NCI-H187 (cell line): ENCODE data around the gene BEND5.

Experiments
- DNase-seq, 2 experiments: peaks; one replicate each; lab custom pipeline; 2025; lab: John Stamatoyannopoulos, UW

The BEND5 gene

DNA sequence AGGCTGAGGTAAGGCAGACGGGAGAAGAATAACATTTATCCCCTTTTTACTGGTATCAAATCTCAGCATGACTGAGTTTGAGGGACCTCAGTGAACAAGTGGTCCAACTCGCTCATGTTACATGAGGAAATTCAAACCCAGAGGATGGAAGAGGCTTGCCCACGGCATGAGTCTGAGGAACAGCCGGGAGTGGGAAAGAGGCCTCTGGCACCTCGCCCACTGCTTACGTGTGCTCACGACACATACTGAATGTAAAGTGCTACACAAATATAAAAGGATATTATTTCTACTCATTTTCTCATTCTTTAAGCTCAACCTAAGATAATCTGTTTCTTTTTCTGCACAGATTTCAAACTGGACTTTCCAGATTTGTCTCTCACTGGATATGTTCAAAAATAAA is 14.7 kb downstream of the BEND5 start:
- DNase-seq, result no peak

DNA sequence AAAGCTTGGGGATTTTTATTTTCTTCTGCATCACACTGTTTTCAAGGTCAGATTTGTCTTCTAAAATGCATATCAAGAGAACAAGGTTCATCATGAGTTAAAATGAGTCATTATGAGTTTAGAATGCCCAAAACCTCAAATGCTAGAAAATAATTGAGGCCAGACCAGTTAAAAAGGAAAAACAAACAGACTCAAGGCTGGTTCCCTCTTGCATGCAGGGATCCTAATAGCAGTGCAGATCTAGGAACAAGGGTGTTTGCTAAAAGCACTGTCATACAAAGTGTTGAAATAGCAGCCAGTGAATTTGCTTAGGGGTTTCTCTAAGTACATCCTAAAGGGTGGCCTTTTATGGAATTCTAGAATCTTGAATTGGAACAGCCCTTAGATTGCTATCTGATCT is 15.3 kb downstream of the BEND5 start:
- DNase-seq, result no peak

DNA sequence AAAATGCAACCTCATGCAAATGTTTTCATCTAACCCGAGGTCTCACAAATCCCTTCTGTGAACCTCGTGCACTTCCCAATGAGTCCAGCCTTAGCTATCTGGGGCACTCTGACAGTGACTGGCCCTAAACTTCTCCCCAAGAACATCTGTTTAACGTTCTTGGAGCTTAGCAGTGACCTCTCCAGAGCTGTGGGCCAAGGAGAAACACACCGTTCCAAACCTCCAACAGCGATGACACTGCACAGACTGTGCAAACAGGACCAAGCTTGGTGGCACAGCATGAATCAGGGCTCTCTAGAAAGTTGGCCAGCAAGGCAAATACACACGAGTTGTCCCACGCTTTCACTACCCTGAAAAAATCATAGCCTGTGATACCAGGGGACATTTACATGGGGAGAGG is 15.8 kb downstream of the BEND5 start:
- no peak for DNase-seq

DNA sequence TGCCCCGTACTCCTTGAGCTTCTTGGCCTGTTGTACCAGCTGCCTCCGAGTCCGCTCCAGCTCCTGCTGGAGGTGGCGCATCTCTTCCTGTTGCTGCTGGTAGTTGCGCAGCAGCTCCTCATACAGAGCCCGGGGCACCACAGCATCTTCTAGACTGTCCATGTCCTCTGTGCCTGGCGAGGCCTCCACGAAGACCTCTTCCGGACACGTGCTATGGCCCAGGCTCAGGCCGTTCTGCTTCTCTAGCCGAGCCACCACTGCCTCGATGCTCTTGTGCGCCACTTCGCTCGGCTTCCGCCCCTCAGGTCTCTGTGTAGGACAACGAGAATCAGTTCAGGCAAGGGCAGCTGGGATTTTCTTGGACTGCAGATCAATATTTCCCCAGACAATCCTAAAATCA is 17.7 kb downstream of the BEND5 start:
- no peak for DNase-seq

DNA sequence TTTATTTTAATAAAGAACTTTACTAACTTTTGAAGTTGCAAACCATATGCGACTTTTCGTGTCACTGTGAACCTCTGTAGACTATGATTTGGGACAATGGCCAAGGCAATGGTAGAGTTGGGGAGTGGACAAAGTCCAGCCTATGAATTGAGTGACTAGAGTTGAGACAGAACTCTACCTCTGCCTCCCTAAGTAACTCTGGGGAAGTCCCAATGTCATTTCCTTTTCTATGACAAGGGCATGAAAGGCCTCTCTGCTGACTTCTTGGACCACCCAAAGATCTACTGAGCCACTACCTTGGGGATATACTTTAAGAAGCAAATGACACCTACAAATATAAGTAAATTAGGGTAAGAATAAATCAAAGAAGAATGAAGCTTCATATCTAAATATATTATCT is 19.3 kb downstream of the BEND5 start:
- no peak for DNase-seq

DNA sequence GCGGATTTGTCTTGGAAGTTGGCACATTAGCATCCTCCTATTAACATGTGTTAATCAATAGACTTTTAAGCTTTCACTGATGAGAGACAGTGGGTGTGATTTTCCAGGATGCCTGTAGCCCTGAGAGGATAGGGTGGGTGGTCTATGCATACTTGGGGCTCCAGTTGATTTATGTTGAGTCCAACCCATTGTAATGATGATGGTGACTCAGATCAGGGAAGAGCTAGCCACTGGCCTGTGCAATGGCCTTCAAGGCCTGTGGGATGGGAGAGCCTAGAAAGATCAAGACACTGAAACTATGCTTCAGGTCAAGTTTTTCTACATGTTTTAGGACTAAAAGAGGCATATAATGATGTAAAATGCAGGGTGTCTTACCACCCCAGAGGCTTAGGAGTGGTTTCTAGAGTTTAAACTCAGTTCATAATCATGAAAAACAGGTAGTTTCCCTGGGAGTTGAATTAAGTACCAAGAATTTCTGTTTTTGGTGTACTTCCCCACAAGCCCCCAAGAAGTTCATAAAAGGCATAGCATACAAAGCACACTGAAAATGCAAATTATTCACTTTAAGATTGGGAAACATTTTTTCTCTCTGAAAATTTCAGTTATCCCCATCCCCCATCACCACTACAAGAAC is 19.9 kb downstream of the BEND5 start:
- no peak for DNase-seq

DNA sequence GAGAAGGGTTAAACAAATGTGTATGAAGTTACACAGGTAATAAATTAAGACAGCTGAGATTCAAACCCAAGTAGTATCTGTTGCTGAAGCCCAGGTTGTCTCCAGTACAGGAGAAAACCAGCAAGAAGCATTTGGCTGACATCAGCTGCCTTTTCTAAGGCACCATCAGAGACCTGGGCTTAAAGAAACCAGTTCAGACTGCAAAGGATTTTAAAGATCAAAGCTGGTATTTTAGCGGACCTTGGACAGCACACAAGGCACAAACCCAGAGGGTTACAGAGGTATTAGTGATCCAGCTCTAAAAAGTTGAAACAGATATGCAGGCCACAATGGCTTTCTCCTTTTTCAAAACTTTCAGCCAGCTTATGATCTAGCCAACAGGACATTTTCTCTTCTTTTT is 23.4 kb downstream of the BEND5 start:
- no peak for DNase-seq

DNA sequence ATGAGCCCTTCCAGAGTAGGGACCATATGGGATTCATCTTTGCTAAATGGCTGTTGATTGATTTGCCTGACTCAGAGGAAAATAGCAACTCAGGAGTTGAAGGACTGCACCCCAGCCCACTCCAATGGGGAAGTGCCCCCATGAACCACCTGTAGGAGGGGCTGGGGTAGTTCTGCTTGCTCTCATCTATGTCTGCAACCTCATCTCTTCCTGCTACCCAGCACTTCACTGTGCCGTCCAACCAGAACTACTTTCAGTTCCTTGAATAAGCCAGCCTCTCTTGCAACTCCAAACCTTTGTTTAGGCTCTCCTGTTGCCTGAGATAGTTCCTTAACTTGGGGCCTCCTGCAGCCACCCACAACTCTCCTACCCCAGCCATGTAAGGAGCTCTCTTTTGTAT is 26.6 kb downstream of the BEND5 start:
- DNase-seq, result no peak

DNA sequence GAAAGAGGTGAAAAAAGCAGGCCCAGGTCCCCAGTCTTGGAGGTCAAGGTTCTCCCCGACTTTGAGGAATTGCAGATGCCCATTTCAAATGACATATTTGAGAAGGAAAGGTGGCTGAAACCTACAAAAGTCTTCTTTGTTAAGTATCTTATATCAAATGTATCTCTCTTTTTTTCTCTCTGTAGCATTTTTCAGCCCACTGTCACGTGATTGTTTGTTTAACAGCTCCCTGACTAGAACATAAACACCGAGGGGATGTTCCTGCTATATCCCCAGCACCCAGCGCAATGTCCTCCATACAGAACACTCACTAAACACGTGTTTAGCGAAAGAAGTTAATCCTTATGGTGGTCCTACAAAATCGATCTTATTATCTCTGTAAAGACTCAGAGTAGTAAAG is 27.6 kb downstream of the BEND5 start:
- DNase-seq, result no peak

DNA sequence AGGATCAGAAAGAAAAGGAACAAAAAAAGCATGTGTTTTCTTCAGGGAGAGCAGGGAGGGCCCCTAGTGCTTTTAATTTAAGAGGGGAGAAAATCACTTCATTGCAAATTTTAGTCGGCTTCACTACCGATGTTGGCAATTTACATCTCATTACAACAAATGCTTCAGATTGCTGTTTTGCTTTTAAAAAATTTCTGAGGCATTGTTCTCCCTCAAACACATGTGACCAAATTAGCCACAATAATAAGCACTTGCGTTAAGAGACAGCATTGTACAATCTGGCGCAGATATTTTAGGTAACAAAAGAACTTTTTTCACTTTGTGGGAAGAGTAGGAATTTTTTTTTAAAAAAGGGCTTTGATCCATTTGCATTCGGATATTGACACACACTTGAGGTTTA is 29.8 kb downstream of the BEND5 start:
- DNase-seq, result no peak

DNA sequence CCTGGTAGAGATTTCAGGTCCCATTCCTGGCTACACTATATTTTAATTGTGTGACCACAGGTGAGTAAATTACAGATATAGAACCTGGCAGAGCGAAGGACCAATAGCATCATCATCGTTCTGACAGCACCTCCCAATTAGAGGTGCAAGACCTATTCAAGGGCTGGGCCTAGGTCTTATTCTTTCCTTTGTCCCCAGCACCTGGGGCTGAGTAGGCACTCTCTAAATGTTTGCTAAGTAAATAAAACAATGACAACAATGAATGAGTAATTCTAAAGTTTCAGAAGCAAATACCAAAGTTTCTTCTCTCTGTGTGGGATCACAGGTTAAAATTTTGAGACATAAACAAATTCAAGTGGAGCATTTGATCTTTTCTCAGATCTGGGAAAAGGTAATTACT is 32.7 kb downstream of the BEND5 start:
- DNase-seq, result no peak

DNA sequence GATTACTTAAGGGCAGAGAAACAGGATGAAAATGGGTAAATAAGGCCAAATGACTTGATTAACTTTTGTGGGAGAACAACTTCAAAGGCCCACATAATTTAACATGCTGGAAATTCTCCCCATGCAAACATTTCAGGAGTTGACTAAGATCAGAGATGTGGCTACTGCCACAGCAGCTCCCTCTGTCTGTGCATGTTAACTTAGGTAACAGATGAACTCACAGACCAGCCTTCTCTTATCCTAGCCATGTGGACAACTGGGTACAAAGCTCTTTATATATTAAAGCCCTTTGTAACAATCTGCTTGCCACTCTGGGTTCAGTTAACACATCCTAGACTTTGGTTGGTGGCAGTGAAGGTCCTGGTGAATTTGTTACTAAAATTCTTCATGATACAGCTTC is 33.2 kb downstream of the BEND5 start:
- DNase-seq, result no peak

DNA sequence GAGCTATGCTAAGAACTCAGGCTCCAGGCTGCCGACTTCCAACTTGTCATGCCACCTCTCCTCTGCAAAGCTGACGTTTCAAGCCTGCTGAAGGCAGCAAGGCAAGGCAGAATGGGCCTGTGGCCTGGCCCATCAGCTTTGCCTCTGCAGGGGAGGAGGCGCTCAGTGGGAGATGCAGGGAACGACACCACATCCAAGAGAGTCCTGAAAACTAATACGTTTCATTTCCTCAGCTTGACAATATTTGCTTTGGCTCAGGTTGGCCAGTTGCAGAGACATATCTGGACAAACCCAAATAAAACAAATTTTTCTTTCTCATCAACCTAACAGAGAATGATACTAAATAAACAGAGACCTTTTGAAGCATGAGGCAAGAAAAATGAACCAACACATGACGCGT is 35.3 kb downstream of the BEND5 start:
- no peak for DNase-seq

DNA sequence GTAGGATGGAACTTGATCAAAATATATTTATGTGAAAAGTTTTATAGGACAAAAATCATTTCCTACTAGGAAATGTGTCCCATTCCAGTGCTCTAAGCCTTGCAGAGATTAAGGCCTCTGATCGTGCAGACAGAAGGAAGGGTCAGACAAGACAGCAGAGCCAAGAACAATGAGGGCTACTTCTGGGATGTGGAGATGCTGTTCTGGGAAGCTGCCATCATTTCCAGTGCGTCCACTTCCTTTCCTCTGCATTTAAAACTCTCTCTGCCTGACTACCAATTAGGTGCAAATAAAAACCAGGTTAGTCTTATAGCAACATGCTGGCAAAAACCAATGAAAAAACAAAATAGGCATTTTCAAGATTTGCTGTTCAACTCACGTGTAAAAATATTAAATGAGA is 36.1 kb downstream of the BEND5 start:
- DNase-seq, result no peak

DNA sequence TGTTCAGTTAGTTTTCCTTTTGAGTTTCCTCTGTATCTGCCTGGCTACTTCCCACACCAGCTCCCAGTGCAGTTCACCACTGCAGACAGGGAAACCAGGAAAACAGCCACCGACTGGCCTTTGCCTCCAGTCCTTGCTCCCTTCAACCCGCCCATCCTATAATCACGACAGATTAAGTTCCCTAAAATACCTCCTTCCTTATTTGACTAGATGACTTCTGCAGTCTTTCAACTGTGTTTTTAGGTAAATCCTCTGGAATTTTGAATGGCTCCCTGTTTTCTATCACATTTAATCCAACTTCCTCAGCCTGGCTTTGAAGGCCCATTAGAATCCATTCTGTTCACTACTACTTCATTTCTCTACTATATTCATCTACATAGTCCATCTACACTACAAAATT is 37.6 kb downstream of the BEND5 start:
- no peak for DNase-seq

DNA sequence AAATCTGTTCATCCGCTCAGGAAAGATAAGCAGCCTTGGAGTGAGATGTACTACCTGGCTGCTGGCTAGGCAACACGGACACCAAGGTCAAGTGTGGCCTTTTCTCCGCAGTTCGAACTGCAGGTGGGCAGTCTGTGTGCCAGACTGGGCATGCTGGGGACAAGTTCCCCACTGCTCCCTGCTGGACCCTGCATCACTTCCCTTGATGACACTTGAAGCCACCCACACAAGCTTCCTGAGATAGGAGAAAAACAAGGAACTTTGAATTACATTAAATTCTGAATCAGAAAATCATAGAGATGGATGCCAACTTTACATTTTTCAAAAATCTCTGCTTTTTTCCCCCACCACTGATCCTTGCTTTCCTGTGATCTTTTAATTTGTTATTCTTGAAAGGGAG is 38.3 kb downstream of the BEND5 start:
- no peak for DNase-seq

DNA sequence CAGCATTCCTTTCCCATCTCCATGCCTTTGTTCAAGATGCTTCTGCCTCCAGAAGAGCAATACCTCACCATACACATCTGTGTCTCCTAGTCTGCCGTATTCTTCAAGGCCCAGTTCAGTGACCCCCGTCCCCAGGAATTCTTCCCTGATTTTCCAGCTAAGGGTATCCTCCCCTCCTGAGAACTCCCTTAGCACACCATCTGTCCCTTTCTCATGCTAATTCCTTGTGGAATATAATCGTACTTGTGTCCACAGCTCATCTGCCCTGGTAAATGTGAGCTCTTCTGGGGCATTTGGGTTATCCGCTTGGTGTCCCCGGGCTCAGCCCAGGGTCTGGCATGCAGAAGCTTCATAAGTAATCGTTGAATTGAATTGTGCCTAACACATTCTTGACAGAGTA is 40.9 kb downstream of the BEND5 start:
- DNase-seq, result no peak

DNA sequence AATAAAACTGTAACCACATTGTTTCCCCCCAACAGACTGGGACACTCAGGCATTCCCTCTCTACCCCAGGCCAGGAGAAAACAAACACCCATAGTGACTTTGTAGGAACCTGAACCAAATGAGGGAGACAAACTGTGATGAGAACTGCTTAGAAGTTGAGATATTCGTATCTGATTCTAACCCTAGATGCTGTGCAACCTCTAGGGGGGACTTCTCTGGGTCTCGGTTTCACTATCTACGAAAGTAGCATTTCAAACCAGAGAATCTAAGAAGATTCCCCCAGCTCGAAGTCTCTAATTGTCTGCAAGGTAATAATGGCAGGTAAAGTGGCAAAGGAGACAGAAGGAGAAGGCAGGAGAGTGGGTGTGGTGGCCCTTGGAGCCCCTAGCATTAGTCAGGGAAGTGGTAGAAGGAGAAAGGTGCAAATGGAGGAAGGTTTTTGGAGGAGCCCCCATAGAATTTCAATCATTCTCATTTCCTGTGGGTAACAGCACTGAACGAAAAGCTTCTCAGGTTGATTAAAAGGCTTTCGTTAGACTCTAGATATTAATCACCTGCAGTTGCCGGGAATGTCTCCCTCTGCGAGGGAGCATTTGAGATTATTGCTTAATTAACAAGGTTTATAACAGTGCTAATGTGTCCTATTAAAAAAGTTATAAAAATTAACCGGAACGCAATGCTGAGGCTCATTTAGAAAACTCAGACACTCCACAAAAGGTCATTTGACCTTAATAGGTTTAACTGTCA is 46.4 kb downstream of the BEND5 start:
- DNase-seq, result no peak

DNA sequence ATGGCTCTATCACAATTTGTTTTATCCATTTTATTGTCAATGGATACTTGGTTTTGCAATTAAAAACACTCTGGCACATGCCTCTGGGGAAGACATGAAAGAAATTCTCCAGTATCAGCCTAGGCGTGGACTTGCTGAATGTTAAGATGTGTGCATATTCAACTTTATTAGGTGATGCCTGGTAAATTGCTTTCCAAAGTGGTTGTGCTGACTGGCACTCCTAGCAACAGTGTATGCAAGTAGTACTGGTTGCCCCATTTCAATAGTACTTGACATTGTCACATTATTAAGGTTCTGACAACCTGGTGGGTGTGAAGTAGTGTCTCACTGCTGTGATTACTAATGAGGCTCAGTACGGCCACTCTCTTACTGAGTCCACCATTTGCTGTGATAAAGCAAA is 48.1 kb downstream of the BEND5 start:
- DNase-seq, result no peak

DNA sequence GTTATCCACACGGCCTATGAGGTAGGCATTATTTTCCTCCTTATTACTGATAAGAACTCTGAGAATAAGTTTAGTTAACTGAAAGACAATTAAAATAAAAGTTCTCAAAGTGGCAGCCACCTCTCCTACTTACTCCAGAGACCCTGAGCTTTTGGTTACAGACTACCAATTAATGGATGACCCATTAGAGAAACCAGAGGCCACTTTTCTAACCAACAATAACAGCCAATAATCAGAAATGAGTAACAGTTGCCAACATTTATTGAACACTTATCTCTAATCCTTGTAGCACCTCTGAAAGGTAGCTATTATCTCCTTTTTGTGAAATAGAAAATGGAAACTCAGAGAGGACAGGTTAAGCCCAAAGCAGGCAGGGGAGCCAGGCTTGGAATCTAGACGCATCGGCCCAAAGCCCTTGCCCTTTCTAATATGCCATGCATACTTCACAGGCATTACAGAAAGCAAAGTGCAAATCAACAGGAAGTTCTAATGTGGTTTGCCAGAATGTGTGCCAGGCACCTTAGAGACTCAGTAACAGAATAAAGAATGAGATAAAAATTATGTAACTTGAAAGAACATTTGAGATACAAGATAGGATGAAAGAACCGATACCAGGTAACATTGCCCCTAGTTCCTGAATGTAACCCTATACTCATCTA is 50.0 kb downstream of the BEND5 start:
- DNase-seq, result no peak

DNA sequence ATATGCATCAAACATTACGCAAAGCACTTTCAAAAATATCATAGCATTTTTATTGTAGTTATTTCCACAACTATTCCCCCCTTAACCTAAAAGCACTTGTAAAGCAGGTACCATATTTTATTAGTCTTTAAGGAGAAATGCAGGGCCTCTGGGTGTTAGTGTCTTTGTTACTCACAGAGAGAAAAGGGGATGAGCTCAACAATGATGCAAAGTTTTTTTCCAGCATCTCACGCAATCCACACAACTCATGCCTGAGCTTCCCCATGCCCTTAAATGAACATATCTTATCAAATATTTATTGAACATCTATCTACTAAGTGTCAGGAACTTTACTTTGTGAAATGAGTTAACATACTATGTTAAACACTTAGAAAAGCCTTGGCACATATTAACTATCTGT is 50.6 kb downstream of the BEND5 start:
- DNase-seq, result no peak

DNA sequence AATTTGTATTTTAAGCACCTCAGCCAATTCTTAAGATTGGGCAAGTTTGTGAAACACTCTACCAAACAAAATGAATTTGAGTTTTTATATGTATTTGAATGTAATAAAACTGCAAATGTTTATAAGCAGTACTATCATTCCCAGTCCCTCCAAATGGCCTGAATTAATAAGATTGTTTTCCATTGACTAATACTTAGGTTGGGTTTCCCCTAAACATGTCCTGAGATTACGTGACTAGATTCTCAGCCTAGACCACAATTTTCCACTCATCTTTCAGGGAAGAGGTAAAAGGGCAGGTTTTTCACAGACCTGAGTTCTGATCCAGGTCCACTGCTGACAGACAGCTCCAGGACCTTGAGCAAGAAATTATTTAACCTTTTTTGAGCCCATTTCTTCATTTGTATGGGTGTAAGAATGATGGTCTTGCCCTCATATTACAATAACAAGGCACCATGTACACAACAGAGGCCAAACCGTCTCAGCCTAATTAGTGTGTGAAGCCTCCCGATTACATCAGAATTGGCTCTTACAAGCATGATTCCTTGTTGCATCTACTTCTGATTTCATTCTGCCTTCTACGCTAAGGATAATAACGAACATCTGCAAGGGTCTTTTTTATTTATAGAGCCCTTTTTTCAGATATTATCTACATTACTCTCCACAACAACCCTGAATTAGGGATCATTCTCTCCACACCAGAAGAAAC is 51.2 kb downstream of the BEND5 start:
- no peak for DNase-seq

DNA sequence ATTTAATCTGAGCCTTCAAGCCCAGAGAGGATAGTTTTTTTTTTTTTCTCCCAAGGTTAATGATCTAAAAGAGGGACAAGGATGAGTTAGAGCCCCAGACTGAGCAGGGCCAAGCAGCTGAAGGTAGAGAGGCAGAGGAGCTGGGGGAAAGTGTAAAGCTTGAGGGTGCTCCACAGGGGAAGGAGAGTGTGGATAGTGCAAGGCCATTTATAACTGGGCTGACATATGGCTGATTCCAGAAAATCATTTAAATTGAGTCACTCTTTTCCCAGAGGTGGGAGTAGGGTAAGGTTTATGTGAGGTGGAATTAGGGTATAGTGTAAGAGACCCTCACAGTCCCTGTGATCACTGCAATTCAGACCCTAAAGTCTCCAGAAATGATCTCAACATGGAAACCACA is 55.8 kb downstream of the BEND5 start:
- no peak for DNase-seq
